Measurements from ENCODE around the gene MOGAT3. TPM values are rescaled to one million over a fixed set of nuclear protein-coding genes. Genes with fewer than 3 reads are reported as not detected.

Gene MOGAT3, protein sequence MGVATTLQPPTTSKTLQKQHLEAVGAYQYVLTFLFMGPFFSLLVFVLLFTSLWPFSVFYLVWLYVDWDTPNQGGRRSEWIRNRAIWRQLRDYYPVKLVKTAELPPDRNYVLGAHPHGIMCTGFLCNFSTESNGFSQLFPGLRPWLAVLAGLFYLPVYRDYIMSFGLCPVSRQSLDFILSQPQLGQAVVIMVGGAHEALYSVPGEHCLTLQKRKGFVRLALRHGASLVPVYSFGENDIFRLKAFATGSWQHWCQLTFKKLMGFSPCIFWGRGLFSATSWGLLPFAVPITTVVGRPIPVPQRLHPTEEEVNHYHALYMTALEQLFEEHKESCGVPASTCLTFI
- total RNA-seq: not detected
- polyA plus RNA-seq: not detected

DNA sequence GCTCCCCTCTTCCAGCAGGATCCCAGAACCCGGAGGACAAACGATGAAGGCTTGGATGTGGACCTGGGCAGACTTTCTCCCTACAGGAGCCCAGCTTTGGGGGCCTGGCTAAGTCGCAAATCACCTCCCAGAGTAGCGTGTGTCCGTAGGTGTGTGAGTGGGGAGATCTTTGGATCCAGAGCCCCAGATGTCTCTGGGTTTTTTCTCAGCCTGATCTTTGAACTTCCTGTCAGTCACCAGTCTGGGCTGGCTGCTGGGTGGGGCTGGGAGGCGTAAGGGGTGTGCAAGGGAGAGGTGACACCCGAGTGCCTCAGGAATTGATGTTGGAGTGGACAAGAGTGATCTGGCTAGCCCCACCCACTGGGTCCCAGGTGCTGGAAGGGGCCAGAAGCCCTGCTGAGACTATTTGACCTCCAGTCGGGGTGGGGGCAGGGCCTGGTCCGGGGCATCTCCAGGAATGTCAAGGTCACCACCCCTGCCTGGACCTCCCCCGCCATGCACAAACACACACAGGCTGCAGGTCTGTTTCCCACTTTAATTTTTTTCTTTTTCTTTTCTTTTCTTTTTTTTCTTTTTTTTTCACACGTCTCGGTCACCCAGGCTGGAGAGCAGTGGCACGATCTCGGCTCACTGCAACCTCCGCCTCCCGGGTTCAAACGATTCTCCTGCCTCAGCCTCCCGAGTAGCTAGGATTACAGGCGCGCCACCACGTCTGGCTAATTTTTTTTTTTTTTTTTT, at the start of gene MOGAT3:
Gene MOGAT3 (minus strand): TSS at position 175 of the 738 bp plus-strand sequence. CDS start 182 bp downstream, outside the sequence.
- FAIRE-seq: no peak

GRCh38 chr7:101250324-101250723, 49.5 kb upstream of the MOGAT3 start:
- Histone ChIP-seq H3K4me3 (no peak overlapping the region), H3K9me3 (no peaks in the 10 kb centered on the region), H3K27me3 (no peaks in the 10 kb centered on the region), H3K36me3 (no peaks in the 10 kb centered on the region), H3K4me1 (peaks cover 0 to 17% (median 8%) of the 10 kb centered on the region in 3 donors), H3K27ac (no peak overlapping the region)
- TF ChIP-seq CTCF (IDR thresholded peaks at IDR 0.05): no peak
- 92 to 94% methylated on average over 3 of the region's 3 CpGs for WGBS, 2 donors
- intact Hi-C loops (cut with DNase I): no loop called here
- DNase-seq: no peak
- no peak for FAIRE-seq
- no peak for ATAC-seq

More for the DNA sequence above, at the start of gene MOGAT3:
- no peak for TF ChIP-seq CTCF (IDR thresholded peaks at IDR 0.05)
- DNase-seq (no peak), ATAC-seq (peak in 3 of 4 donors; percentile 21 to 48 (median 22))
- intact Hi-C loops (cut with DNase I): no loop called here
- 29 to 33% methylated on average over 9 to 21 of the region's 21 CpGs for WGBS, 2 donors
- Histone ChIP-seq H3K36me3 (no peaks in the 10 kb centered on the region), H3K9me3 (no peaks in the 10 kb centered on the region), H3K27me3 (peaks cover 0 to 2% (median 0%) of the 10 kb centered on the region in 4 donors), H3K27ac (no peak within 1 kb of the TSS), H3K4me1 (peaks cover 0 to 3% (median 0%) of the 10 kb centered on the region in 3 donors), H3K4me3 (peak within 1 kb of the TSS in 2 of 4 donors; percentile 18 to 39)

- intact Hi-C loops (cut with DNase I): no loop called here
- no peak for TF ChIP-seq CTCF (IDR thresholded peaks at IDR 0.05)
- FAIRE-seq: no peak
Observed at GRCh38 chr7:101248276-101248675, 47.4 kb upstream of the MOGAT3 start.

DNA sequence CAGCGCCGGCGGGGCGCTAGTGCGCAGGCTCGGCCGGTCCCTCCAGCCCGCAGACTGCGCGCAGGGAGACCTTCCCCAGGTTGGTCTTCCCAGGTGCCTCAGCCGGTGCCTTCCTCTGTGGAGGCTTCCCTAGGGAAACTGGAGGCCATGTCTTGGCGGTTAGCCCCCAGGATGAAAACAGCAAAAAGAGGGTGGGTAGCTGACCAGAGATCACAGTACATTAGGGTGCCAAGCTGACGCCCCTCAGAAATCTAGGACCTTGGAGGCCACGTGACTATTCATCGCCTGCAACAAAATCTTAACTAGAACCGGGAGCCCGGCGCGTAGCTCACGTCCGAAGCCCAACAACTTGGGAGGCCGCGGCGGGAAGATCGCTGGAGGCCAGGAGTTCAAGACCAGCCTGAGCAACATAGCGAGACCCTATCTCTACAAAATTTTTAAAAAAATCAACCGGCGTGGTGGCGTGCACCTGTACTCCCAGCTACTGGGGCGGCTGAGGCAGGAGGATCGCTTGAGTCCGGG, 44.4 kb upstream of the MOGAT3 start:
- Histone ChIP-seq H3K4me1 (peaks cover 0 to 16% (median 9%) of the 10 kb centered on the region in 3 donors), H3K4me3 (peak overlapping the region; percentile 75 to 94 (median 79)), H3K27ac (peak overlapping the region; percentile 69 to 98 (median 90)), H3K36me3 (no peaks in the 10 kb centered on the region), H3K9me3 (no peaks in the 10 kb centered on the region), H3K27me3 (no peaks in the 10 kb centered on the region)
- intact Hi-C loops (cut with DNase I): no loop called here
- DNase-seq (peak in 1 of 6 donors; percentile 45), ATAC-seq (no peak), FAIRE-seq (no peak)
- 23 to 26% methylated on average over 31 to 32 of the region's 32 CpGs for WGBS, 2 donors
- TF ChIP-seq CTCF (IDR thresholded peaks at IDR 0.05): no peak

More at GRCh38 chr7:101248276-101248675, 47.4 kb upstream of the MOGAT3 start:
- no peak for ATAC-seq
- Histone ChIP-seq H3K27me3 (no peaks in the 10 kb centered on the region), H3K36me3 (no peaks in the 10 kb centered on the region), H3K4me1 (peaks cover 0 to 26% (median 9%) of the 10 kb centered on the region in 3 donors), H3K27ac (no peak overlapping the region), H3K4me3 (no peak overlapping the region), H3K9me3 (no peaks in the 10 kb centered on the region)
- DNase-seq: no peak
- WGBS, 2 donors: 96 to 97% methylated on average over 5 of the region's 5 CpGs

Data from pancreas (tissue), 10 donors.